Measurements from ENCODE around the gene PCDH9. TPM values are rescaled to one million over a fixed set of nuclear protein-coding genes. Genes with fewer than 3 reads are reported as not detected.

PCDH9 gene
- total and polyA plus RNA-seq, 10 of the 15 experiments (the other 5 are each of a cell fraction or from before 2014, with no cell fraction given), result 0.02 to 2.3 (median 0.05) TPM; not detected in 1

GRCh38 chr13:66543780-66544179, 686.4 kb downstream of the PCDH9 start:
- RAD21 ChIA-PET (ENCODE audit: unreplicated experiment), result no interaction called here
- no peak for TF ChIP-seq NR2C1 (IDR thresholded peaks at IDR 0.05)
- TF ChIP-seq, protein P1, sequence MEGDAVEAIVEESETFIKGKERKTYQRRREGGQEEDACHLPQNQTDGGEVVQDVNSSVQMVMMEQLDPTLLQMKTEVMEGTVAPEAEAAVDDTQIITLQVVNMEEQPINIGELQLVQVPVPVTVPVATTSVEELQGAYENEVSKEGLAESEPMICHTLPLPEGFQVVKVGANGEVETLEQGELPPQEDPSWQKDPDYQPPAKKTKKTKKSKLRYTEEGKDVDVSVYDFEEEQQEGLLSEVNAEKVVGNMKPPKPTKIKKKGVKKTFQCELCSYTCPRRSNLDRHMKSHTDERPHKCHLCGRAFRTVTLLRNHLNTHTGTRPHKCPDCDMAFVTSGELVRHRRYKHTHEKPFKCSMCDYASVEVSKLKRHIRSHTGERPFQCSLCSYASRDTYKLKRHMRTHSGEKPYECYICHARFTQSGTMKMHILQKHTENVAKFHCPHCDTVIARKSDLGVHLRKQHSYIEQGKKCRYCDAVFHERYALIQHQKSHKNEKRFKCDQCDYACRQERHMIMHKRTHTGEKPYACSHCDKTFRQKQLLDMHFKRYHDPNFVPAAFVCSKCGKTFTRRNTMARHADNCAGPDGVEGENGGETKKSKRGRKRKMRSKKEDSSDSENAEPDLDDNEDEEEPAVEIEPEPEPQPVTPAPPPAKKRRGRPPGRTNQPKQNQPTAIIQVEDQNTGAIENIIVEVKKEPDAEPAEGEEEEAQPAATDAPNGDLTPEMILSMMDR (IDR thresholded peaks at IDR 0.05 in 2 of 3, conservative IDR thresholded peaks at IDR 0.05 in 1 of 3; ENCODE audit: control insufficient read depth in 2 of 3, extremely low read depth in 1 of 3, insufficient read depth in 1 of 3, low read depth in 3 of 3, low read length in 3 of 3), result peak in 1 of 3 experiments; percentile 28; a peak in 2 of 6 replicates
- in situ Hi-C loops (cut with MboI) (no loop called here), intact Hi-C loops (cut with micrococcal nuclease; ENCODE audit: unreplicated experiment) (loop anchor here (10.0 kb wide), 1 partner anchor 691 kb away; the partner anchor contains the start of gene PCDH9)
- no peaks in the 10 kb centered on the region for H3K79me2 ChIP-seq (ENCODE audit: control insufficient read depth, insufficient read depth, low read length)
- H3K9me3 ChIP-seq (replicated peaks; ENCODE audit: control insufficient read depth, insufficient read depth, low read length), result no peaks in the 10 kb centered on the region
- DNase-seq (ENCODE audit: low read depth, low spot score) (no peak), ATAC-seq (peak; percentile 64), FAIRE-seq (no peak)
- CTCF ChIA-PET, result interaction anchor here (0.7 to 0.9 kb wide), 2 partner anchors 13 to 356 kb away, joined by 3 read pairs; no protein-coding TSS in a partner anchor
- no peak overlapping the region for H3K27ac ChIP-seq (ENCODE audit: control insufficient read depth, insufficient read depth)
- no peak overlapping the region for H3K4me3 ChIP-seq
- H3K36me3 ChIP-seq (ENCODE audit: control insufficient read depth in 2 of 2, insufficient read depth in 2 of 2, low read length in 1 of 2), result no peaks in the 10 kb centered on the region
- H2AFZ ChIP-seq (ENCODE audit: control insufficient read depth, low read depth, low read length), result no peak overlapping the region
- POLR2A ChIA-PET, result no interaction called here
- BruUV-seq (replicated peaks), result no TSS peak
- H3K4me1 ChIP-seq (ENCODE audit: control insufficient read depth, insufficient read depth, low read length), result no peaks in the 10 kb centered on the region
- 63% methylated on average over 1 of the region's 1 CpG for WGBS (ENCODE audit: insufficient coverage, insufficient replicate concordance, low lambda C conversion rate, missing lambda C conversion rate)
- H4K20me1 ChIP-seq (ENCODE audit: control insufficient read depth, insufficient read depth), result no peaks in the 10 kb centered on the region
- H3K27me3 ChIP-seq (replicated peaks in 1 of 2; ENCODE audit: control insufficient read depth in 2 of 2, insufficient read depth in 2 of 2, low read length in 1 of 2), result no peaks in the 10 kb centered on the region
- no peak overlapping the region for H3K4me2 ChIP-seq (ENCODE audit: control insufficient read depth, insufficient read depth)
- SMC1A ChIA-PET (ENCODE audit: uncharacterized antibody, unreplicated experiment), result no interaction called here
- H3K9ac ChIP-seq (ENCODE audit: control insufficient read depth, insufficient read depth, low read length), result no peak overlapping the region

DNA sequence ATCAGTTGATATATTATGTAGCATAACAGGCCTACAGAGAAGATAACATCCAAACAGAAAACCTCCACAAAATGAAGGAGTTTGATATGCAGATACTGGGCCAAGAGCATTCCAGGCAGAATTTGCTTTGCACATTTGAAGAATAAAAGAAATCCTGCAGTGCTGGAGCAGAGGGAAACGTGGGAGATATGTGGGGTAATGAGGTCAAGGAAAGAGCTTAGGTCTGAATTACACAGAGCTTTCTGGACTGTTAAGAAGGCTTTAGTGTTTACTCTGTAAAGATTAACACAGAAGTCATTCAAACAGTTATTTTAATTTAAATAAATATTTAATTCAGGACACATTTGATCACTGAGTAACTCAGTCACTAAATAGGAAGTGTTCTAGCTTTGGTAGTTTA, 692.7 kb downstream of the PCDH9 start:
- ATAC-seq (no peak), DNase-seq (ENCODE audit: low read depth, low spot score) (no peak), FAIRE-seq (no peak)
- no peak overlapping the region for H3K9ac ChIP-seq (ENCODE audit: control insufficient read depth, insufficient read depth, low read length)
- CTCF ChIA-PET, result no interaction called here
- no peaks in the 10 kb centered on the region for H3K36me3 ChIP-seq (ENCODE audit: control insufficient read depth in 2 of 2, insufficient read depth in 2 of 2, low read length in 1 of 2)
- no peak overlapping the region for H3K4me3 ChIP-seq
- SMC1A ChIA-PET (ENCODE audit: uncharacterized antibody, unreplicated experiment), result no interaction called here
- in situ Hi-C loops (cut with MboI) (no loop called here), intact Hi-C loops (cut with micrococcal nuclease; ENCODE audit: unreplicated experiment) (no loop called here)
- H2AFZ ChIP-seq (ENCODE audit: control insufficient read depth, low read depth, low read length), result no peak overlapping the region
- no TSS peak for BruUV-seq (replicated peaks)
- no peaks in the 10 kb centered on the region for H3K9me3 ChIP-seq (replicated peaks; ENCODE audit: control insufficient read depth, insufficient read depth, low read length)
- POLR2A ChIA-PET, result no interaction called here
- 0% methylated on average over 1 of the region's 1 CpG for WGBS (ENCODE audit: insufficient coverage, insufficient replicate concordance, low lambda C conversion rate, missing lambda C conversion rate)
- no peak overlapping the region for H3K27ac ChIP-seq (ENCODE audit: control insufficient read depth, insufficient read depth)
- no peaks in the 10 kb centered on the region for H3K4me1 ChIP-seq (ENCODE audit: control insufficient read depth, insufficient read depth, low read length)
- no peaks in the 10 kb centered on the region for H3K79me2 ChIP-seq (ENCODE audit: control insufficient read depth, insufficient read depth, low read length)
- no peak overlapping the region for H3K4me2 ChIP-seq (ENCODE audit: control insufficient read depth, insufficient read depth)
- H3K27me3 ChIP-seq (replicated peaks in 1 of 2; ENCODE audit: control insufficient read depth in 2 of 2, insufficient read depth in 2 of 2, low read length in 1 of 2), result no peaks in the 10 kb centered on the region
- RAD21 ChIA-PET (ENCODE audit: unreplicated experiment), result no interaction called here
- no peaks in the 10 kb centered on the region for H4K20me1 ChIP-seq (ENCODE audit: control insufficient read depth, insufficient read depth)
- TF ChIP-seq HSF1 (IDR thresholded peaks at IDR 0.05; ENCODE audit: low read depth, low read length) (no peak), TARDBP (IDR thresholded peaks at IDR 0.05; ENCODE audit: borderline replicate concordance) (no peak), MTA2 (IDR thresholded peaks at IDR 0.05; ENCODE audit: low read depth) (no peak), KAT2A (conservative IDR thresholded peaks at IDR 0.05; ENCODE audit: control insufficient read depth, low read depth, low read length) (no peak), POLR2AphosphoS5 (IDR thresholded peaks at IDR 0.05; ENCODE audit: low read length) (no peak), SUPT20H (IDR thresholded peaks at IDR 0.05; ENCODE audit: borderline replicate concordance, control insufficient read depth, low read depth, low read length) (no peak), HCFC1 (IDR thresholded peaks at IDR 0.05; ENCODE audit: low read length) (no peak), ZZZ3 (IDR thresholded peaks at IDR 0.05; ENCODE audit: control insufficient read depth, insufficient read length, low read depth) (no peak), POLR2AphosphoS2 (IDR thresholded peaks at IDR 0.05; ENCODE audit: low read depth, low read length) (no peak), E4F1 (IDR thresholded peaks at IDR 0.05; ENCODE audit: borderline replicate concordance, partially characterized antibody) (no peak)
